Measurements from ENCODE around the gene HNMT.
"Not testable (repeated sequence)": the region's sequence is repeated elsewhere in the genome, so short reads cannot be mapped to it uniquely, and the experiment has no call there.

Gene HNMT

DNA sequence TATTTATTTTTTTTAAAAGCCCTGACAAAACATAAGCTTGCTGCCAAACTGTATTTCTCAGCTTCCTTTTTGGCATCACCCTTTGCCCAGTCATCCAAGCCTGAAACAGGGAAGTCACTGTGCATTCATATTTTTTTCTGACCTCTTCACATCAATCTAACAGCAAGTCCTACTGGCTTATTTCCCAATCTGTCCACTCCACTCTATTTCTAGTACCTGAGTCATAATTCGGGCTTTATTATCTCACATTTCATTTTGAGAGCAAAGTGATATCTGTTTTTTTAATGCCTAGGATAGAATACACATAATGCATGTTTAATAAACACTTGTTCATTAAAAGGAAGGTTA, 5.1 kb downstream of the HNMT start:
- no peak for TF ChIP-seq CTCF (IDR thresholded peaks at IDR 0.05; ENCODE audit: extremely low read depth, insufficient read depth, missing control alignments)
- in situ Hi-C loops (cut with MboI; ENCODE audit: low pct_unique_long_range_greater_than_20kb, low sequenced_read_pairs, unreplicated experiment) = no loop called here

GRCh38 chr2:137969876-137970275, 5.6 kb downstream of the HNMT start:
- in situ Hi-C loops (cut with MboI; ENCODE audit: low pct_unique_long_range_greater_than_20kb, low sequenced_read_pairs, unreplicated experiment) = no loop called here
- no peak for TF ChIP-seq CTCF (IDR thresholded peaks at IDR 0.05; ENCODE audit: extremely low read depth, insufficient read depth, missing control alignments)
- no peak for DNase-seq (ENCODE audit: low spot score)

More for the DNA sequence above, 5.1 kb downstream of the HNMT start:
- no peak for DNase-seq (ENCODE audit: low spot score)

DNA sequence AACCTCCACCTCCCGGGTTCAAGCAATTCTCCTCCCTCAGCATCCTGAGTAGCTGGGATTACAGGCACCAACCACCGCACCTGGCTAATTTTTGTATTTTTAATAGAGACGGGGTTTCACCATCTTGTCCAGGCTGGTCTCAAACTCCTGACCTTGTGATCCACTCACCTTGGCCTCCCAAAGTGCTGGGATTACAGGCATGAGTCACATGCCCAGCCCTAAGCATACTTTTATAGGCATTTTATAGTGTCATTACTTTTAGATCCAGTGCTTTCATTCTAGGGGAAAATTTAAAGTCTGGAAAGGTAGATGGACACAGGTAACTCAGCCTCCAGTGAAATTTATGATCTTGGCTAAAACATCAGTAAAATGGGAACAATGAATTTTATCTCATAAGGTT, 7.0 kb downstream of the HNMT start:
- DNase-seq (ENCODE audit: low spot score); in situ Hi-C loops (cut with MboI; ENCODE audit: low pct_unique_long_range_greater_than_20kb, low sequenced_read_pairs, unreplicated experiment): not testable (repeated sequence)

GRCh38 chr2:137973280-137973679, 9.0 kb downstream of the HNMT start:
- TF ChIP-seq CTCF (IDR thresholded peaks at IDR 0.05; ENCODE audit: extremely low read depth, insufficient read depth, missing control alignments) = no peak
- DNase-seq (ENCODE audit: low spot score) = no peak
- in situ Hi-C loops (cut with MboI; ENCODE audit: low pct_unique_long_range_greater_than_20kb, low sequenced_read_pairs, unreplicated experiment) = no loop called here

GRCh38 chr2:137975280-137976271, 11.3 kb downstream of the HNMT start:
- TF ChIP-seq CTCF (IDR thresholded peaks at IDR 0.05; ENCODE audit: extremely low read depth, insufficient read depth, missing control alignments) = no peak
- in situ Hi-C loops (cut with MboI; ENCODE audit: low pct_unique_long_range_greater_than_20kb, low sequenced_read_pairs, unreplicated experiment) = no loop called here
- no peak for DNase-seq (ENCODE audit: low spot score)

- in situ Hi-C loops (cut with MboI; ENCODE audit: low pct_unique_long_range_greater_than_20kb, low sequenced_read_pairs, unreplicated experiment) = no loop called here
These were observed 12.0 kb downstream of the HNMT start for GRCh38 chr2:137976274-137976673.

More at GRCh38 chr2:137976274-137976673, 12.0 kb downstream of the HNMT start:
- DNase-seq (ENCODE audit: low spot score) = no peak
- no peak for TF ChIP-seq CTCF (IDR thresholded peaks at IDR 0.05; ENCODE audit: extremely low read depth, insufficient read depth, missing control alignments)
